HEK293T (cell line): ENCODE data around the gene TTR.

Experiments
- CTCF ChIA-PET: fragments of 350-600 bp; formaldehyde crosslinking; extraction: SDS; loops from one replicate; lab custom pipeline; 2021; ENCODE audit warnings: antibody characterized with exemption, inconsistent platforms; lab: Yijun Ruan, JAX
- POLR2A ChIA-PET: fragments of 350-600 bp; formaldehyde crosslinking; extraction: SDS; loops from one replicate; lab custom pipeline; 2020; ENCODE audit warnings: antibody characterized with exemption, inconsistent platforms; lab: Yijun Ruan, JAX
- DNase-seq: peaks from one replicate; pipeline ENCODE4 v3.0.0; 2012; ENCODE audit warnings: mixed read lengths; ENCODE audit errors: extremely low spot score
- ARNT ChIP-seq: fragments of 450-650 bp; IDR thresholded peaks from 2 replicates; pipeline ENCODE4 v1.6.1; 2017; ENCODE audit warnings: mild to moderate bottlenecking
- BHLHE40 ChIP-seq: fragments of 450-650 bp; IDR thresholded peaks from 2 replicates; pipeline ENCODE4 v1.6.1; 2016; ENCODE audit warnings: mild to moderate bottlenecking, moderate library complexity, borderline replicate concordance
- CTBP1 ChIP-seq: fragments of 450-650 bp; IDR thresholded peaks from 2 replicates; pipeline ENCODE4 v1.6.1; 2016; ENCODE audit warnings: borderline replicate concordance
- ELF4 ChIP-seq: fragments of 450-650 bp; IDR thresholded peaks from 2 replicates; pipeline ENCODE4 v1.6.1; 2017; ENCODE audit warnings: antibody characterized with exemption
- FOXA1 ChIP-seq: fragments of 450-650 bp; IDR thresholded peaks from 2 replicates; pipeline ENCODE4 v1.6.1; 2016; ENCODE audit warnings: mild to moderate bottlenecking
- FOXK2 ChIP-seq: fragments of 450-650 bp; IDR thresholded peaks from 2 replicates; pipeline ENCODE4 v1.6.1; 2016; ENCODE audit warnings: mild to moderate bottlenecking
- FOXM1 ChIP-seq: fragments of 450-650 bp; IDR thresholded peaks from 2 replicates; pipeline ENCODE4 v1.6.1; 2017; ENCODE audit warnings: mild to moderate bottlenecking, borderline replicate concordance
- HDGF ChIP-seq: fragments of 450-650 bp; IDR thresholded peaks from 2 replicates; pipeline ENCODE4 v1.6.1; 2017; ENCODE audit warnings: antibody characterized with exemption, borderline replicate concordance
- L3MBTL2 ChIP-seq: fragments of 450-650 bp; conservative IDR thresholded peaks from 2 replicates; pipeline ENCODE4 v1.6.1; 2016; ENCODE audit warnings: mild to moderate bottlenecking
- LEF1 ChIP-seq: fragments of 450-650 bp; IDR thresholded peaks from 2 replicates; pipeline ENCODE4 v1.6.1; 2017; ENCODE audit warnings: mild to moderate bottlenecking, borderline replicate concordance
- NFRKB ChIP-seq: fragments of 450-650 bp; IDR thresholded peaks from 2 replicates; pipeline ENCODE4 v1.6.1; 2016; ENCODE audit warnings: mild to moderate bottlenecking, moderate library complexity
- SP1 ChIP-seq: fragments of 450-650 bp; IDR thresholded peaks from 2 replicates; pipeline ENCODE4 v1.6.1; 2017
- SUZ12 ChIP-seq: fragments of 450-650 bp; IDR thresholded peaks from 2 replicates; pipeline ENCODE4 v1.6.1; 2016; ENCODE audit warnings: mild to moderate bottlenecking
- TARDBP ChIP-seq: fragments of 450-650 bp; IDR thresholded peaks from 2 replicates; pipeline ENCODE4 v1.6.1; 2016
- ZNF384 ChIP-seq: fragments of 450-650 bp; IDR thresholded peaks from 2 replicates; pipeline ENCODE4 v1.6.1; 2016
- TF ChIP-seq, protein P1 (sequence below): fragments of 450-650 bp; IDR thresholded peaks from 2 replicates; pipeline ENCODE4 v1.6.1; 2016

Gene TTR

DNA sequence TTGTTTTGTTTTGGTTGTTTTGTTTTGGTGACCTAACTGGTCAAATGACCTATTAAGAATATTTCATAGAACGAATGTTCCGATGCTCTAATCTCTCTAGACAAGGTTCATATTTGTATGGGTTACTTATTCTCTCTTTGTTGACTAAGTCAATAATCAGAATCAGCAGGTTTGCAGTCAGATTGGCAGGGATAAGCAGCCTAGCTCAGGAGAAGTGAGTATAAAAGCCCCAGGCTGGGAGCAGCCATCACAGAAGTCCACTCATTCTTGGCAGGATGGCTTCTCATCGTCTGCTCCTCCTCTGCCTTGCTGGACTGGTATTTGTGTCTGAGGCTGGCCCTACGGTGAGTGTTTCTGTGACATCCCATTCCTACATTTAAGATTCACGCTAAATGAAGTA lies at the start of gene TTR:
TTR (plus strand) TSS at position 250 of the 400 bp plus-strand sequence; CDS start at position 276, 26 bp downstream.
- TF ChIP-seq ZNF384 (no peak), FOXK2 (no peak), HDGF (no peak), FOXM1 (no peak), NFRKB (no peak), ARNT (no peak), SUZ12 (no peak), SP1 (no peak), FOXA1 (no peak), L3MBTL2 (no peak), TARDBP (no peak), LEF1 (no peak), ELF4 (no peak), BHLHE40 (no peak), CTBP1 (no peak)
- TF ChIP-seq, protein P1, sequence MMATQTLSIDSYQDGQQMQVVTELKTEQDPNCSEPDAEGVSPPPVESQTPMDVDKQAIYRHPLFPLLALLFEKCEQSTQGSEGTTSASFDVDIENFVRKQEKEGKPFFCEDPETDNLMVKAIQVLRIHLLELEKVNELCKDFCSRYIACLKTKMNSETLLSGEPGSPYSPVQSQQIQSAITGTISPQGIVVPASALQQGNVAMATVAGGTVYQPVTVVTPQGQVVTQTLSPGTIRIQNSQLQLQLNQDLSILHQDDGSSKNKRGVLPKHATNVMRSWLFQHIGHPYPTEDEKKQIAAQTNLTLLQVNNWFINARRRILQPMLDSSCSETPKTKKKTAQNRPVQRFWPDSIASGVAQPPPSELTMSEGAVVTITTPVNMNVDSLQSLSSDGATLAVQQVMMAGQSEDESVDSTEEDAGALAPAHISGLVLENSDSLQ = no peak
- CTCF ChIA-PET = interaction anchor here (0.6 kb wide), 1 partner anchor 20 kb away, joined by 5 read pairs; no protein-coding TSS in a partner anchor
- POLR2A ChIA-PET = no interaction called here
- DNase-seq = no peak

DNA sequence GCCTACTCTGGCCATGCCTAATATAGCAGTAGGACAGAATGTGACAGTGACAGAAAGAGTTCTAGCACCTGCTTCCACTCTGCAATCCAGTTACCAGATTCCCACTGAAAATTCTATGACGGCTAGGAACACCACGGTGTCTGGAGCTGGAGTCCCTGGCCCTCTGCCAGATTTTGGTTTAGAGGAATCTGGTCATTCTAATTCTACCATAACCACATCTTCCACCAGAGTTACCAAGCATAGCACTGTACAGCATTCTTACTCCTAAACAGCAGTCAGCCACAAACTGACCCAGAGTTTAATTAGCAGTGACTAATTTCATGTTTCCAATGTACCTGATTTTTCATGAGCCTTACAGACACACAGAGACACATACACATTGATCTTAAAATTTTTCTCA lies 45.2 kb upstream of the TTR start:
- POLR2A ChIA-PET = no interaction called here
- CTCF ChIA-PET = interaction anchor here (1.0 kb wide), 1 partner anchor 17 kb away, joined by 4 read pairs; no protein-coding TSS in a partner anchor
- DNase-seq = no peak
- TF ChIP-seq ARNT = no peak
- TF ChIP-seq TARDBP = no peak
- no peak for TF ChIP-seq NFRKB
- TF ChIP-seq HDGF = no peak
- no peak for TF ChIP-seq FOXM1
- no peak for TF ChIP-seq LEF1
- TF ChIP-seq BHLHE40 = no peak
- TF ChIP-seq L3MBTL2 = no peak
- no peak for TF ChIP-seq ZNF384
- no peak for TF ChIP-seq CTBP1
- no peak for TF ChIP-seq ELF4
- TF ChIP-seq FOXK2 = no peak
- TF ChIP-seq, protein P1 = no peak
- TF ChIP-seq FOXA1 = no peak
- no peak for TF ChIP-seq SP1

DNA sequence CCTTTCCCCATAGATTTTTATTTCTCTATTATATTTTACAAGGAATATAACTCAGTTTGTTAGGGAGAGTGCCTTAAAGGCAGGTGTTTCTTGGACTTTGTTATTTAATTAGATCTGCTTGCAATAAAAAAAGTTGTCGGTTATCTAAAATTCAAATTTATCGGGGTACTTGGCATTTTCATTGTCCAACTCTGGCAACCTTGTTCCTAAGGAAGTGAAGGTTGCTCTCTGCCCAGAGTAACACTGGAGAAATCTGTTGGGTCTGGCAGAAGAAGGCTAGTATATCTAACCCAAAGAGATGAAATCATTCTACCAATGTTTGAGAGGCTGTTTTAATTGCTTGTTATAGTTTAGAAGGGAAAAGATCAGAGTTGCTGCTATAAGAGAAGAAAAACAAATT lies 42.8 kb upstream of the TTR start:
- DNase-seq = no peak
- ChIA-PET POLR2A (no interaction called here), CTCF (interaction anchor here (1.9 kb wide), 1 partner anchor 124 kb away, joined by 4 read pairs; no protein-coding TSS in a partner anchor)
- TF ChIP-seq CTBP1 = no peak
- no peak for TF ChIP-seq ZNF384
- TF ChIP-seq FOXM1 = no peak
- no peak for TF ChIP-seq ELF4
- TF ChIP-seq L3MBTL2 = no peak

DNA sequence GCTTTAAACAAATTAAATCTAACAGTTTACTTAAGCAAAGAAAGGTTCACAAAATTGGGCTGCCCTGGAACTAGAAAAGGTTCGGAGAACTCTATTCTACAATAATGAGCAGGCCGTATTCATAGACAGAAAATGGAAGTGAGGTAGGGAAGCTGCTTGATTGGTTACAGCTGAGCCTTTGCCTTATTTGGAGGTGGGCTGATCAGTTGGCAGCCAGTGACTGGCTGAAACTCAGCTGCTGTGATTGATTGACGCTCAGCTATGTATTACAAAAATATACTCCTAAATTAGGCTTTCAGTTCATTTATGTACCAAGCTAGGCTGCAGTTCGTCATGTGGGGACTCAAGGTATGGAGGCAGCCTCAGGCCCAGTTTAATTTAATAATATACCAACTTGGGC lies 42.3 kb upstream of the TTR start:
- ChIA-PET CTCF (interaction anchor here (1.4 to 1.9 kb wide), 2 partner anchors 125 to 144 kb away, joined by 4 read pairs; no protein-coding TSS in a partner anchor), POLR2A (no interaction called here)
- no peak for DNase-seq

DNA sequence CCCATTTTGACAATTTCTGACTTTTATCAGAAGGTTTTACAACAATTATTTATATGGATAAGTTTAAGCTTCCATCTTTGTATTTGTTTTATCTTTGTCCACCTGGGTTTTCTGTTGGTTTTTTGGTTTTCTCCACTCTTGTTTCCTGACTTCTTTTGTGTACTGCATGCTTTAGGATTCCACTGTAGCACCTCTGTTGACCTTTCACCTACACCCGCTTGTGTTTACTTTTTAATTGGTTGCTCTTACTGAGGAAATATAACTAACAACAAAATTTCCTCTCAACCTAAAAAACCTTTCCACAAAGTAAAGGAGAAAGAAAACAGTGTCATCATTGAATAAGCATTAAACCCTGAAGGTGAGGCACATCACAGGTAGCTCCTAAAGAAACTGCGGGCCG lies 39.8 kb upstream of the TTR start:
- TF ChIP-seq FOXK2 (no peak), FOXA1 (no peak), FOXM1 (no peak), SP1 (no peak), L3MBTL2 (no peak), TARDBP (no peak), SUZ12 (no peak), NFRKB (no peak), HDGF (no peak), BHLHE40 (no peak), ZNF384 (no peak)
- DNase-seq = no peak
- CTCF ChIA-PET = interaction anchor here (1.2 to 1.3 kb wide), 2 partner anchors 127 to 129 kb away, joined by 4 to 5 read pairs; no protein-coding TSS in a partner anchor
- POLR2A ChIA-PET = interaction anchor here (0.8 kb wide), 1 partner anchor 288 kb away, joined by 3 read pairs; no protein-coding TSS in a partner anchor

More for the DNA sequence above, 42.3 kb upstream of the TTR start:
- TF ChIP-seq, protein P1 = peak; percentile 87
- TF ChIP-seq FOXM1 = no peak

DNA sequence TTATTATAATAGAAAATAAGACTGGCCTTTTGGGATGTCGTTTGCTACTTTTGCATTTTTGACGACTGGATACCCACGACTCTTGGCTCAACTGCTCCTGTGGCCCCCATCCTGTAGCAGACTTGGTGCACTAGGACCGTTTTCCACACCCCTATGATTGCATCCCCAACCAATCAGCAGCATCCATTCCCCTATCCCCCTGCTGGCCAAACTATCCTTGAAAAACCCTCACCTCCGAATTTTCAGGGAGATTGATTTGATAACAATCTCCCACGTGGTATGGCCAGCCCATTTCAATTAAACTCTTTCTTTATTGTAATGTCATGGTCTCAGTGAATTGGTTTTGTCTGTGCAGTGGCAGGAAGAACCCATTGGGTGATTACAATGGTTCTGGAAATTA lies 37.9 kb upstream of the TTR start:
- ChIA-PET POLR2A (no interaction called here), CTCF (interaction anchor here (4.1 kb wide), 1 partner anchor 170 kb away, joined by 27 read pairs; no protein-coding TSS in a partner anchor)
- no peak for TF ChIP-seq ZNF384
- TF ChIP-seq FOXM1 = no peak
- no peak for TF ChIP-seq SP1
- TF ChIP-seq L3MBTL2 = no peak
- no peak for TF ChIP-seq TARDBP
- no peak for TF ChIP-seq LEF1
- no peak for TF ChIP-seq FOXK2

DNA sequence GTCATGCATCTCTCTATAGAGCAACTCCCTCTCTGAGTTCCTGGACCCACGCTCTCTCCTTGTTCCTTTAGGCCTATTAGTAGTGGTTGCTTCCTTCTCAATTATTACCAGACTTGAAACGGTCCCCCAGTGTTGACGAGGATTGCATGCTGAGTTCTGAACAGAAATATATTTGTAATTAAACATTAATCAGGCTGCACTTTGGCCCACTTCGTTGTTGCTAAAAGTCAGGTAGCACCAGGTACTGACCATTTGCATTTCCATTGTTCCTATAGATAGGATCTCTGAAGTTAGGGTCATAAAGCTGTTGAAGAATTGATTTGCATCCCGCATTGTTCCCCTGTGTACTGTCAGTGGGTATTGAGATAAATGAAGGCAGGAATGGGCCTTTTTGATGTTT lies 36.9 kb upstream of the TTR start:
- no peak for TF ChIP-seq ELF4
- TF ChIP-seq SP1 = no peak
- no peak for TF ChIP-seq NFRKB
- no peak for TF ChIP-seq ARNT
- TF ChIP-seq FOXM1 = no peak
- POLR2A ChIA-PET = no interaction called here
- CTCF ChIA-PET = interaction anchor here (0.6 to 4.1 kb wide), 2 partner anchors 169 to 180 kb away, joined by 4 to 27 read pairs; no protein-coding TSS in a partner anchor
- no peak for DNase-seq

More for the DNA sequence above, 37.9 kb upstream of the TTR start:
- DNase-seq = no peak
